ENCODE measurements around the gene CCL7.
"Not testable (repeated sequence)": the region's sequence is repeated elsewhere in the genome, so short reads cannot be mapped to it uniquely, and the experiment has no call there.

CCL7 gene

DNA sequence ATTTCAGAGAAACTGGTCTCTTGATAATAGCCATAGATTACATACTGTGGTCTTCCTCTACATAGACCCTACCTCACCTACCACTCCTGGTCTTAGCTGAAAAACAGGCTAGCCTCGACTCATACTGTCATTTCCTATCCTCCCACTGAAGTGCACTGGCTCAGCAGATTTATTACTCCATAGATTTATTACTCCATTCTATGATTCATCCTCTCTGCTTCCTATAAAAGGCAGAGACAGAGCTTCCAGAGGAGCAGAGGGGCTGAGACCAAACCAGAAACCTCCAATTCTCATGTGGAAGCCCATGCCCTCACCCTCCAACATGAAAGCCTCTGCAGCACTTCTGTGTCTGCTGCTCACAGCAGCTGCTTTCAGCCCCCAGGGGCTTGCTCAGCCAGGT is at the start of gene CCL7:
CCL7 (plus strand) TSS at position 253 of the 400 bp plus-strand sequence; CDS start at position 323, 70 bp downstream.
- DNase-seq = no peak

GRCh38 chr17:34220752-34221395 is 49.1 kb upstream of the CCL7 start:
- DNase-seq = no peak

- no peak for DNase-seq
These were observed 48.6 kb upstream of the CCL7 start for GRCh38 chr17:34221411-34221810.

DNA sequence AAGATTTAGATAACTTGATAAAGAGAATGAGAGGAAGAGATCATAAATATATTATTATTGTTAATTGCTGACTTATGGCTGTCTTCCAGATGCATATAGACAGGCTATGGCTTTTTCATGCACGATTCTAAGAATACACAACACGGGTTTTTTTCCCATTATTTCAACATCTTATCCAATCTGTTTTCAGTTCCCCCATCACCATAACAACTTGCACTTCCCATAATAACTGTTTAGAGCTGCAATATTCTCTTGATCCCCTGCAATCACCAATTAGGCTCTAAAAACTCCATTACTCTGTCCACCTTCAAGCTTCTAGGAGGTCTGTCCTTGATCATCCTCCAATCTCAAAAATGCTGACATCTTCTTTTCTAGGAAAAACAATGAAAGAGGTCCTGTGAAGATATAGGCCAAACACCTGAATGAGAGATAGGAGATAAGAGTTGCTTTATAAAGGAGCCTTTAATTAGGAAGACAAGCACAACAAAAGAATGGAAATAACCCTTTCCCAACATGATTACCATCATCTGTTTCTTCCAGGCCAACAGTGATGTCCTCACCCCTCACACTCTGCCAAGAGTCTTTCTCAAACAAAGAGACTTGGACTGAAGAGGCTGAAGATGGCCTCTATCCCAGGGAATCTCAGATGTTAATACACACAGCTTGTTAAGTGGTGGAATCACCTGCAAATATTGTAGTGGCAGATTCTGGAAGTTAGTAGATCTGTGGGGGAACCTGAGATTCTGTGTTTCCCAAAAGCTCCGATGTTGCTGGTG is 47.1 kb upstream of the CCL7 start:
- DNase-seq = no peak

DNA sequence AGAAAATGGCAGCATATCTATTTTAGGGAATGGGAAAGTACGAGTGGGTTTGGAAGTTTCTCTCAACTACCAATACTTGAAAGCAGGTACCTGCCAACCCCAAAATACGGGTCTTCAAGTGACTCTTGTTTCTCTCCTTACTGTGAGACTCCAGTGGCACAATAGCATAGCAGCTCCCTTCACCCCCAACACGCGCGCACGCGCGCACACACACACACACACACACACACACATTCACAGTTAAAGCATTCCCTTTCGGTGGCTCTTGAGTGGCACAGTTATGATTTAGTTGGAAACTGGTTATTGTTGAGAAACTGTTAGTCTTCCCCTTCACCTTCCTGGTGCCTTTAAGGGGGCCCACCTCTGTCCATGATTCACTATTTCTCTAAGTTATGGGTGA is 45.0 kb upstream of the CCL7 start:
- DNase-seq = no peak

- no peak for DNase-seq
These were observed 43.8 kb upstream of the CCL7 start for GRCh38 chr17:34226011-34226743.

GRCh38 chr17:34226744-34227034 is 43.3 kb upstream of the CCL7 start:
- no peak for DNase-seq

- not testable (repeated sequence) for DNase-seq
These were observed 42.7 kb upstream of the CCL7 start for GRCh38 chr17:34227293-34227692.

DNA sequence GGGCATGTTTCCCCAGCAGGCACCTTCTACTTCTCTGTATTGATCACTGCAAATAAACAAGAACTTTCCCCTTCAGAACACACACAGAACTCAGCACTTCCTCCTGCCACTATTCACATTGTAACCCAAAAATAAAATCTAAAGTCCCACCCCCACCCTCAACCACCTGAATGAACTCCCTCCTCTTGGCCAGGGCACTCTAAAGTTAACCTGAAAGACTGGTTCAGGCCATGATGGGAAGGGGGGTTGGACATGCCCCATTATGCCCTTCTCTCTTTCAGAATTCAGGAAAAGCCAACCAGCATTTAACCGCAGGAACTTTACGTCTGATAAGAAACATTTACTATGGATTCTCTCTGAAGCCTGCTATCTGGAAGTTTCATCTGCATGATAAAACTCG is 42.3 kb upstream of the CCL7 start:
- DNase-seq = no peak

DNA sequence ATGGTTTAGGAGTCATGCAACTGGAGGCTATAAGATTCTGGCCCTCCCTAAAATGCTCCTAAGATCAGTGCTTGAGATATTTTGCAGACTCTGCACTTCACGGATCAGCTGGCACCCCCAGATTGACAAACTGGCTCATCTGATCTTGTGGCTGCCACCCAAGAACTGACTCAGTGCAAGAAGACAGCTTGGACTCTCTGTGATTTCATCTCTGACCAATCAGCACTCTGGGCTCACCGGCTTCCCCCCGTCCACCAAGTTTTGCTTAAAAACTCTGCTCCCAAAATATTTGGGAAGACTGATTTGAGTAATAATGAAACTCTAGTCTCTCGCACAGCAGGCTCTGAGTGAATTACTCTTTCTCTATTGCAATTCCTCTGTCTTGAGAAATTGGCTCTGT is 41.2 kb upstream of the CCL7 start:
- DNase-seq = no peak

DNA sequence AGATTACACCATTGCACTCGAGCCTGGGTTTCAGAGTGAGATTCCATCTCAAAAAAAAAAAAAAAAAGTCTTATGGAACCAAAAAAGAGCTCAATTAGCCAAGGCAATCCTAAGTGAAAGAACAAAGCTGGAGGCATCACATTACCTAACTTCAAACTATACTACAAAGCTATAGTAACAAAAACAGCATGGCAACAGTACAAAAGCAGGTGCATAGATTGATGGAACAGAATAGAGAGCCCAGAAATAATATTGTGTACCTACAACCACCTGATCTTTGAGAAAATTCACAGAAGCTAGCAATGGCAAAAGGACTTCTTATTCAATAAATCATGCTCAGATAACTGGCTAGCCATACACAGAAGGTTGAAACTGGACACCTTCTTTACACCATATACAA is 39.7 kb upstream of the CCL7 start:
- no peak for DNase-seq

DNA sequence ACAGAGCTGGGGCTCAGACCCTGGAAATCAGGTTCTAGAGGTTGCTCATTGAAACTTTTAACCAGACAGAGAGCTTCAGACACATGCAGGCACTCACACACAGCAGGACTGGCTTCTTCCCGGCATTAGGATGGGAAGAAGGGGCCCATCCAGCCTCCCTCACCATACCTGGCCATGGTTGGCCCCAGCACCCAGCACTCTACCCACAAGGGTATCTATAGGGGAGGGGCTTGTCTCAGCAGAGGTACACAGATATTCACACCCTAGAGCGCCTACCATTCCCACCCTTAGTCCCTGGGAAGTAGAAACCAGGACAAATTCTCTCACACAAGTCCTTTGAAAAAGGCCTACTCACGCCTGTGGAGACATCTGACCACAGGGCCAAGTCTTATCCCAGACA is 35.4 kb upstream of the CCL7 start:
- DNase-seq = no peak

- peak; percentile 59 for DNase-seq
These were observed 34.5 kb upstream of the CCL7 start for GRCh38 chr17:34235389-34236028.

DNA sequence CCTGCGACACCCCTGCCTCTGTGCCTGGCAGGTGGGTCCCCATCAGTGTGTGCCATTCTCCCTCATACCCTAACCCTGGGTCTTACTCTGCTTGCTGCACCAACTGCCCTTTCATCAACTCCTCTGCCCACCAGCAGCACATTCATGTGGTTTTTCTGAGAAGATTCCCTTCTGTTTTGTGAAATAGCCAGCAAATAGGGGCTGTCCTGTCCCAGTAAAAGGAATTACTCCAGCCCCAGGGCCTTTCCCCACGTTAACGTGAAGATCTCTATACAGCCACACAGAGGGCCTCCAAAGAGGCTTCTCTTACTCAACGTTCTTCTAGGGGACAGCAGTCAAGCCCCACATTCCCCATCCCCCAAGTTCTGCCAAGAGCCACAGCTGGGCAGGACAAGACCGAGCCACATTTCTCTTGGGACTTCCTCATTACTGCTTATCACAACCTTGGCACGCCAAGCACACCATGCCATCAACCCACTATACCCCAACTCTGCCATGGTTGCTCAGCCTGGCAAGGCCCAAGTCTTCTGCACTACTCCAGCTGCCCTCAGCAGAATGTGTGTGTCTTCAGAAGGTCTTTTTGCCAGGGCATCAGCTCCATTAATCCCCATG is 33.6 kb upstream of the CCL7 start:
- no peak for DNase-seq

DNA sequence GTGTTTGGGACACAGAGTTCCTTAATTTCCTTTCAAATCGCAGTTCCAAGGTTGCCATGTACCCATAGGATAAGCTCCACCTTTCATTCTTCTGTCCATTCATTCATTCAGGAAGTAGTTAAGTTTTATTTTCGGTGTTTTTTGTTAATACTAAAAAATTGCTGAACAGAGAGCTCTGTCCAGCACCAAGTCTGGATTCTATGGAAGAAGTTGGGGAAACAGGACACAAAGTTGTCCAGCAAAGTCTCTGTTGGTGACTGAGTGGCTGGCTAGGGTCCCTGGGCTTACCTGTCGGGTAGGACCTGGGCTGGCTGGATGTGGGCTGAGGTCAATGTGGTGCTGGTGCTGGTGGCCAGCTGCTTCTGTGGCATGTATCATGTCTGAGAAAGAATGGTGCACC is 32.6 kb upstream of the CCL7 start:
- no peak for DNase-seq

DNA sequence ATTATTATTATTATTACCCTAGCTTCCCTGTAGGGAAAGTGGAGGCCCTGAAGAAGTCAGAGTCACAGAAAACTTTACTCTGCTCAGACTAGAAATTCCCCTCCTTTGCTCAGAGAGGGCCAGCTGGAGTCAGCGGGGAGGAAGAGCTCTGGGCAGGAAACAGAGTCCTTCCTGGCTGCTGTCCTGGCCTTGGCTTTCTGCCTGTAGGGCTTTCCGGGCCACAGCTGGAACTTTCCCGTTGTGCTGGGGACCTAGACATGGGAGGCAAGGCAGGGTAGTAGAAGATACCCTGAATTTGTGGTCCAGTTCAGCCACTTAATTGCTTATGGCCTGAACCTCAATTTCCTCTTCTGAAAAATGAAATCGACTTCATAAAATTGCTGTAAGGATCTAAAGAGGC is 29.0 kb upstream of the CCL7 start:
- DNase-seq = peak; percentile 82

DNA sequence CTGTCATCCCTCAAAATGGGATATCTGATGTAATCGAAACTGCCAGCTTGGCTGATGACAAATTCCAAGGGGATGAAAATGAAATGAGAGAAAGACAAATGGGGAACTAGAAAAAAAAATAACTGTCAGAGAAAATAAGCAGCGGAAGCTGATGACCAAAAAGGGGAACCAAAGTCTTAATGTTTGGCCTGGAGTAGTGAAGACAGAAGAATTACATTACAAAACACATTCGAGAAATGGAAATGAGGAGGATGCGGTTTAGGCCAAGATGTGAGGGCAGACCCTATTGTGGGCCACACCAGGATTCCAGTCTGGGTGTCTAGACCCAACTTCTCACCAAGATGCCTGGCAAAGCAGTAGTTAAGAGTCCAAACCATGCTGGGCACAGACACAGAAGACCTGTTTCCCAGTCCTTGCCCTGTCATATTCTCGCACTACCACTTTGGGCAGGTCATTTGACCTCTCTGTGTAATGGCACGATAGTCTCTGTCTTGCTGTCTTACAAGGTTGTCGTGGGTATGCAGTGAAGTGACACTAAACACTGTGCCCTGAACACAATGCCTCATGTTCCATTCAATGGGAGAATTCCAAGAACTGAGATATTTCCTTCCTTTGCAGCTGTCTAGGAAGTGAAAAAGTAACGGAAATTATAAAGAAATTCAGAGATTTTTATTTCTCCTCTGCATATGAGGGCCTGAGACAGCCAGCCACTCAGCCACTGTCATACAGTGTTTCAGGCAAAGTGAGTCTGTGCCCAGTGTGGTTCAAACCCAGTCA is 27.2 kb upstream of the CCL7 start:
- no peak for DNase-seq

DNA sequence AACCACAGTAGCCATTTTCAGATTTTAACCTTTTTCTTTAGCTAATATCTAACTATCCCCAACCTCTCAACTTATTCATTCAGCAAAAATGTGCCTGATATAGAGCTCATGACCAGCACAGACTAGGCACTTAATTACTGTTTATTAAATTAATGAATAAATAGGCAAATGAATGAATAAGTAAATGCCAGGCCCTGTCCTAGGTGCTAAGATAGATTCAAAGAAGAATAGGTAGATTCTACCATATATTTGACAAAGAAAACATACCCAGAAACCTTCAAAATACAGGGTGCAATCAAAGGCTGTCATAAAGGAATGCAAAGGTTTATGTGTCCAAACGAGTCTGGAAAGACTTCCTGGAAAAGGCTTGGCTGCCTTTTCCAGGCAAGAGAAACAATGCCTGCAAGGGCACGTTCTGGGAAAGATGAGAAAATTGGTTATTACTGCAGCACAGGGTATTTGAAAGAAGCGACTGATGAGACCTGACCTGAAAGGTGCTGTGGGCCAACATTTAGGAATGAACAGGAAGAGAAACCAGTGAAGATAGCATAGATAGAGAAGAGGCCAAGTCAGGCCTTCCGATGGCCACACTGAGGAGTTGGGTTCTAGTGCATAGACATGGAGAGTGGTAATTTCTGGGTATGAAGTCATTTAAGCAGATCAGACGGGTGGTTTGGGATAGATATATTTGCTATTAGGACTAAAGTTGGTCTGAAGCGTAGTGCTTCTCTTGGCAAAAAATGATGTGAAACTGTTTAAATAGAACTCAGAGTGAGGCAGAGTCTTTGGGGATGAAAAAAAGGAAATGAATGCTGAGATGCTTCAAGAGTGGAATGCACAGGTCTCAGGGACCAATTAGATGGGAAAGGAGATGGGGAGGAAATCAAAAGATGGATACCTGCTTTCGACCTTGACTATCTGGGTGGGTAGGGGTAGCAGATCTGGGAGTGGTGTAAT is 26.4 kb upstream of the CCL7 start:
- DNase-seq = no peak

- no peak for DNase-seq
These were observed 24.6 kb upstream of the CCL7 start for GRCh38 chr17:34245351-34245905.

- DNase-seq = no peak
These were observed 23.6 kb upstream of the CCL7 start for GRCh38 chr17:34246446-34246845.

DNA sequence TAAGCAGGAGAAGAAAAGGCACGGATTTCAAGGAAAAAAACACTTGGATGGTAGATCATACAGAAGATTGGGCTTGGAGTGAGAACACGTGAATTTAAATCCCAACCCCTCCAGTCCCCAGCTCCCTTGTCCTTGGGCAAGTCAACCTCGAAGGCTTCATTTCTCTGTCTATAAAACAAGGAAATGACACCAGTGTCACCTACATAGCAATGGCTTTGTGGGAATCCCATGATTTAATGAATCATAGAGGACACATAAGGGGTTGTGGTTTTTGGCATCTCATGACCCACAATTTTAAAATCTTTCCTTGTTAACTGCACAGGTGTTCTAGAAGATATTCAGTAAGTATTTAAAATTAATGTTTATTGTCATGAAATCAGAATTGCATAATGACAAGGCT is 23.1 kb upstream of the CCL7 start:
- DNase-seq = no peak
